Lung (tissue), 12 donors: ENCODE measurements around the gene MYLK3. TPM values are rescaled to one million over a fixed set of nuclear protein-coding genes. Genes with fewer than 3 reads are reported as not detected.

Experiments used
- ATAC-seq: fragments of 200-7000 bp; cut with Tn5 transposase; one replicate; pipeline ENCODE4 v1.9.1; 2020; ENCODE audit warnings: moderate number of reproducible peaks; ENCODE audit not compliant: insufficient read depth, low FRiP score
- DNase-seq, 3 donors: peaks; one replicate each; pipeline ENCODE4 v3.0.0-alpha.2; 2013 to 2017
- H3K27ac ChIP-seq, 2 donors: one replicate each; pipeline ENCODE4 v1.5.1; 2013; ENCODE audit warnings: mild to moderate bottlenecking in 2 of 2, moderate library complexity in 2 of 2, control low read depth in 1 of 2, inconsistent platforms in 1 of 2, low read depth in 1 of 2, low read length in 1 of 2
- H3K27me3 ChIP-seq, 3 donors: one replicate each; pipeline ENCODE4 v1.5.1; 2013; ENCODE audit warnings: low read length in 2 of 3; ENCODE audit not compliant: control insufficient read depth in 3 of 3, insufficient read depth in 3 of 3
- H3K36me3 ChIP-seq, 4 donors: one replicate each; pipeline ENCODE4 v1.5.1; 2013; ENCODE audit warnings: low read length in 4 of 4, mild to moderate bottlenecking in 1 of 4, moderate library complexity in 1 of 4; ENCODE audit not compliant: control insufficient read depth in 4 of 4, insufficient read depth in 4 of 4
- H3K4me1 ChIP-seq, 5 donors: one replicate each; pipeline ENCODE4 v1.5.1; 2013; ENCODE audit warnings: low read length in 5 of 5, mild to moderate bottlenecking in 2 of 5, moderate library complexity in 1 of 5; ENCODE audit not compliant: control insufficient read depth in 5 of 5, insufficient read depth in 5 of 5
- H3K4me3 ChIP-seq: one replicate; pipeline ENCODE4 v1.5.1; 2013; ENCODE audit warnings: mild to moderate bottlenecking, control low read depth, moderate library complexity
- H3K9ac ChIP-seq, 2 donors: one replicate each; pipeline ENCODE4 v1.5.1; 2013; ENCODE audit warnings: low read length in 2 of 2, control low read depth in 1 of 2; ENCODE audit not compliant: insufficient read depth in 1 of 2
- H3K9me3 ChIP-seq, 4 donors: one replicate each; pipeline ENCODE4 v1.5.1; 2013; ENCODE audit warnings: low read length in 3 of 4, mild to moderate bottlenecking in 1 of 4, moderate library complexity in 1 of 4; ENCODE audit not compliant: control insufficient read depth in 4 of 4, insufficient read depth in 3 of 4
- CTCF ChIP-seq: IDR thresholded peaks from 2 replicates; pipeline ENCODE4 v1.5.1; 2012; ENCODE audit warnings: mild to moderate bottlenecking; ENCODE audit errors: control extremely low read depth, extremely low read depth
- WGBS, 2 donors: extraction: QIAGEN DNeasy Blood & Tissue Kit; methylation state at CpG; one replicate each; pipeline ENCODE4 v1.1.7; 2013; 5-methylcytosine and 5-hydroxymethylcytosine counted together
- polyA plus RNA-seq, 2 donors: library from polyadenylated mRNA; stranded (reverse); fragments of 200-250 nt; gene quantifications; one replicate each; pipeline ENCODE4 v1.2.1, GENCODE V29; 2013
- total RNA-seq, 2 donors: library from RNA; depleted of rRNA in 1 of 2; stranded (reverse); fragments of >200 nt in 1 of 2; gene quantifications; one replicate each; pipeline ENCODE4 v1.2.1, GENCODE V29; 2014 to 2021
- donor health status: control.
- donor health status: control.
- donor health status: Bipolar disorder and iron deficiency.
- donor health status: healthy.
- donor health status: DM: yes; HTN: yes; CAD: no.

Gene MYLK3
- total and polyA plus RNA-seq, 4 donors = 0.16 to 4.6 (median 1.4) TPM

- Histone ChIP-seq H3K9ac (no peak overlapping the region), H3K9me3 (no peaks in the 10 kb centered on the region), H3K4me1 (peaks cover 0 to 5% (median 0%) of the 10 kb centered on the region in 5 donors), H3K27ac (peak overlapping the region in 1 of 2 donors; percentile 45), H3K4me3 (no peak overlapping the region), H3K36me3 (peaks cover 0 to 19% (median 0%) of the 10 kb centered on the region in 4 donors), H3K27me3 (no peaks in the 10 kb centered on the region)
- no peak for ATAC-seq
- 41 to 52% methylated on average over 3 of the region's 3 CpGs for WGBS, 2 donors
- no peak for DNase-seq
- TF ChIP-seq CTCF = no peak
Measured at GRCh38 chr16:46709469-46710005, 38.6 kb downstream of the MYLK3 start.

GRCh38 chr16:46706642-46707041 lies 41.5 kb downstream of the MYLK3 start:
- no peaks in the 10 kb centered on the region for H3K27me3 ChIP-seq
- no peak for ATAC-seq
- H3K36me3 ChIP-seq = peaks cover 0 to 21% (median 0%) of the 10 kb centered on the region in 4 donors
- no peak overlapping the region for H3K27ac ChIP-seq
- peaks cover 0 to 5% (median 0%) of the 10 kb centered on the region in 5 donors for H3K4me1 ChIP-seq
- DNase-seq = no peak
- H3K4me3 ChIP-seq = no peak overlapping the region
- H3K9me3 ChIP-seq = no peaks in the 10 kb centered on the region
- TF ChIP-seq CTCF = no peak
- 0% methylated on average over 1 of the region's 1 CpG for WGBS, 2 donors
- H3K9ac ChIP-seq = no peak overlapping the region

GRCh38 chr16:46702030-46702429 lies 46.1 kb downstream of the MYLK3 start:
- 89 to 91% methylated on average over 2 of the region's 2 CpGs for WGBS, 2 donors
- Histone ChIP-seq H3K9ac (no peak overlapping the region), H3K4me1 (no peaks in the 10 kb centered on the region), H3K4me3 (no peak overlapping the region), H3K36me3 (peaks cover 0 to 9% (median 0%) of the 10 kb centered on the region in 4 donors), H3K9me3 (no peaks in the 10 kb centered on the region), H3K27me3 (no peaks in the 10 kb centered on the region), H3K27ac (no peak overlapping the region)
- DNase-seq (no peak), ATAC-seq (no peak)
- no peak for TF ChIP-seq CTCF

- H3K27me3 ChIP-seq = no peaks in the 10 kb centered on the region
- H3K9ac ChIP-seq = no peak overlapping the region
- no peak overlapping the region for H3K4me3 ChIP-seq
- WGBS, 2 donors = 92 to 94% methylated on average over 4 of the region's 4 CpGs
- H3K9me3 ChIP-seq = no peaks in the 10 kb centered on the region
- no peak overlapping the region for H3K27ac ChIP-seq
- no peak for TF ChIP-seq CTCF
- peaks cover 0 to 9% (median 0%) of the 10 kb centered on the region in 4 donors for H3K36me3 ChIP-seq
- H3K4me1 ChIP-seq = no peaks in the 10 kb centered on the region
- no peak for ATAC-seq
- no peak for DNase-seq
Measured at GRCh38 chr16:46701615-46702014, 46.5 kb downstream of the MYLK3 start.
